ENCODE measurements around the gene GRIA4.

GRIA4 gene

GRCh38 chr11:105915021-105915420 is 305.1 kb downstream of the GRIA4 start:
- ChIA-PET POLR2A (no interaction called here), CTCF (no interaction called here)
- H3K36me3 ChIP-seq (ENCODE audit: control insufficient read depth in 2 of 2, insufficient read depth in 1 of 2, low read length in 2 of 2), result no peaks in the 10 kb centered on the region
- H3K4me1 ChIP-seq (ENCODE audit: control insufficient read depth, insufficient read depth, low read length), result no peaks in the 10 kb centered on the region
- no peak overlapping the region for H3K27ac ChIP-seq (ENCODE audit: extremely low read depth, low read depth, low read length)
- no peaks in the 10 kb centered on the region for H3K9me3 ChIP-seq (ENCODE audit: control insufficient read depth, insufficient read depth, low read depth, low read length)
- H3K4me3 ChIP-seq (ENCODE audit: low read depth, low read length), result no peak overlapping the region
- TF ChIP-seq ZNF394 (tag by site-specific recombination; IDR thresholded peaks at IDR 0.05; ENCODE audit: borderline replicate concordance) (no peak), ZNF624 (tag by site-specific recombination; IDR thresholded peaks at IDR 0.05) (no peak), ZNF223 (tag by site-specific recombination; IDR thresholded peaks at IDR 0.05) (no peak), HOXD13 (CRISPR knock-in tag; IDR thresholded peaks at IDR 0.05; ENCODE audit: borderline replicate concordance) (no peak), ZNF658 (tag by site-specific recombination; IDR thresholded peaks at IDR 0.05) (no peak), ZNF639 (tag by site-specific recombination; IDR thresholded peaks at IDR 0.05) (no peak), ZNF701 (tag by site-specific recombination; IDR thresholded peaks at IDR 0.05) (no peak), ZNF488 (tag by site-specific recombination; IDR thresholded peaks at IDR 0.05) (no peak), GLI2 (tag by site-specific recombination; IDR thresholded peaks at IDR 0.05; ENCODE audit: borderline replicate concordance, low read depth) (no peak), ZNF391 (tag by site-specific recombination; IDR thresholded peaks at IDR 0.05; ENCODE audit: borderline replicate concordance, low read depth) (no peak), ELK4 (IDR thresholded peaks at IDR 0.05; ENCODE audit: borderline replicate concordance, low read depth, low read length) (no peak), TRIM28 (IDR thresholded peaks at IDR 0.05; ENCODE audit: borderline replicate concordance, low read length) (no peak), SALL2 (tag by site-specific recombination; IDR thresholded peaks at IDR 0.05; ENCODE audit: borderline replicate concordance) (no peak), PRDM1 (tag by site-specific recombination; IDR thresholded peaks at IDR 0.05) (no peak), HOXC10 (CRISPR knock-in tag; IDR thresholded peaks at IDR 0.05) (no peak), ZNF560 (tag by site-specific recombination; IDR thresholded peaks at IDR 0.05; ENCODE audit: borderline replicate concordance) (no peak), ZNF600 (tag by site-specific recombination; IDR thresholded peaks at IDR 0.05) (no peak), ZNF473 (tag by site-specific recombination; IDR thresholded peaks at IDR 0.05) (no peak)

GRCh38 chr11:105918039-105918438 is 308.2 kb downstream of the GRIA4 start:
- TF ChIP-seq OSR2 (tag by site-specific recombination; IDR thresholded peaks at IDR 0.05) (no peak), ATF2 (tag by site-specific recombination; IDR thresholded peaks at IDR 0.05; ENCODE audit: low read depth) (peak; percentile 42; the same call in 1 of the 2 replicates)
- Histone ChIP-seq H3K36me3 (ENCODE audit: control insufficient read depth in 2 of 2, insufficient read depth in 1 of 2, low read length in 2 of 2) (no peaks in the 10 kb centered on the region), H3K4me1 (ENCODE audit: control insufficient read depth, insufficient read depth, low read length) (no peaks in the 10 kb centered on the region), H3K4me3 (ENCODE audit: low read depth, low read length) (no peak overlapping the region), H3K9me3 (ENCODE audit: control insufficient read depth, insufficient read depth, low read depth, low read length) (no peaks in the 10 kb centered on the region), H3K27ac (ENCODE audit: extremely low read depth, low read depth, low read length) (no peak overlapping the region)
- CTCF ChIA-PET, result no interaction called here
- POLR2A ChIA-PET, result no interaction called here

Data from HEK293 (cell line).